NCI-H510A treated with DMSO at 0.1 percent for 48 hours (cell line): Measurements from ENCODE around the gene CCNK.

Experiments used
- DNase-seq: peaks from one replicate; lab custom pipeline; 2025; lab: John Stamatoyannopoulos, UW

The CCNK gene

GRCh38 chr14:99507860-99508640 is 26.8 kb downstream of the CCNK start:
- DNase-seq: no peak

- no peak for DNase-seq
These were observed 27.9 kb downstream of the CCNK start for GRCh38 chr14:99508896-99509629.

GRCh38 chr14:99509871-99510555 is 28.8 kb downstream of the CCNK start:
- no peak for DNase-seq

- DNase-seq: no peak
These were observed 29.4 kb downstream of the CCNK start for GRCh38 chr14:99510556-99511139.

- DNase-seq: no peak
These were observed 30.4 kb downstream of the CCNK start for GRCh38 chr14:99511421-99512109.

GRCh38 chr14:99512110-99512449 is 30.9 kb downstream of the CCNK start:
- no peak for DNase-seq

GRCh38 chr14:99512571-99513182 is 31.5 kb downstream of the CCNK start:
- no peak for DNase-seq

- no peak for DNase-seq
These were observed 32.0 kb downstream of the CCNK start for GRCh38 chr14:99513183-99513694.

- DNase-seq: no peak
These were observed 32.8 kb downstream of the CCNK start for GRCh38 chr14:99513946-99514551.

- no peak for DNase-seq
These were observed 33.5 kb downstream of the CCNK start for GRCh38 chr14:99514552-99515300.

GRCh38 chr14:99515301-99516155 is 34.3 kb downstream of the CCNK start:
- DNase-seq: no peak

GRCh38 chr14:99516156-99516870 is 35.1 kb downstream of the CCNK start:
- DNase-seq: no peak

- no peak for DNase-seq
These were observed 35.8 kb downstream of the CCNK start for GRCh38 chr14:99516871-99517642.

GRCh38 chr14:99517643-99518381 is 36.6 kb downstream of the CCNK start:
- no peak for DNase-seq

- DNase-seq: peak; percentile 49
These were observed 37.5 kb downstream of the CCNK start for GRCh38 chr14:99518441-99519346.

GRCh38 chr14:99519347-99519881 is 38.2 kb downstream of the CCNK start:
- no peak for DNase-seq
